ENCODE results near the gene EMC1. TPM values are rescaled to one million over a fixed set of nuclear protein-coding genes. Genes with fewer than 3 reads are reported as not detected.
A peak's percentile ranks its signal among the peaks of the same experiment; 100 is the strongest.
"Not testable (repeated sequence)": the region's sequence is repeated elsewhere in the genome, so short reads cannot be mapped to it uniquely, and the experiment has no call there.

Gene EMC1
- polyA plus RNA-seq, 1 experiment, result 49.0 TPM

DNA sequence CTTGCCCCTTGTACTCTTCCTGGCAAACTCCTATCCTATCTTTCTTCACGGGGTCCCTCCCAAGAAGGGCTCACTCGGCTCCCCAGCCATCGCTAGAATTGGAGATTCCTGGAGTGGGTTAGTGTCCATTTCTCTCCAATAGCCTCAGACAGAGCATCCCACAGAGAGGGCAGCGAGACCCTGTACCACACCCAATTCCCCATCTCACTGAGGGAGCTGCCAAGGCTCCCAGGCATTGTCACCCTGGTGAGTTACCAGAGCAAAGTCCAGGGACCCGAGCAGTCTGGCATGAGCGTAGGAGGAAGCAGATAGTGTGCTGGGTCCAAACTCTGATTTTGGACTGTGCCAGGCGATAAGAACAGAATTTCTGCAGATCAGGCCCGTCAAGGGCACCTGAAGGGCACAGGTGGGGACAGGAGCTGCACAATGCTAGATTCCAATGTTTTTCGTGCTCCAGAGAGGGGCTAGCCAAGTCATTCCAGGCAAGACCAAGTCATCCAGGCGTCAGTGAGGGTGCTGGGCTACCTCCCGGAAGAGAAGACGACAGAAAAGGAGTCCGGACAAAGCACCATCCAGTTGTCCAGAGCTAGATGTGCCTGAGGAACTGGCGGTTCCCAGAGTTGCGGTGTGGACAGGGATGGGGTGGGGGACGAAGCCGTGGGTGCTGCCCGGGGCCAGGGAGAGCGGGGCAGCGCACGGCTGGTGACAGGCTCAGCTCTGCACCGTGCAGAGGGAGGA, 22.0 kb upstream of the EMC1 start:
- no peak overlapping the region for H3K4me3 ChIP-seq (ENCODE audit: low read depth, low read length)
- no peaks in the 10 kb centered on the region for H3K27me3 ChIP-seq (ENCODE audit: control insufficient read depth, insufficient read depth, low read length)
- DNase-seq (ENCODE audit: low read depth, low spot score), result no peak
- no peak overlapping the region for H3K27ac ChIP-seq (ENCODE audit: low read depth, low read length)
- TF ChIP-seq CTCF (IDR thresholded peaks at IDR 0.05; ENCODE audit: low read depth, low read length), result no peak
- peaks cover 13% of the 10 kb centered on the region for H3K9me3 ChIP-seq (ENCODE audit: control insufficient read depth, insufficient read depth, low read length)
- ChIA-PET POLR2A (interaction anchor here (0.7 kb wide), 1 partner anchor 39 kb away, joined by 4 read pairs; the partner anchor contains the start of gene SLC66A1), CTCF (no interaction called here)

- H3K27ac ChIP-seq (ENCODE audit: low read depth, low read length), result no peak overlapping the region
- no peak overlapping the region for H3K4me3 ChIP-seq (ENCODE audit: low read depth, low read length)
- ChIA-PET CTCF (interaction anchor here (0.7 kb wide), 1 partner anchor 19 kb away, joined by 3 read pairs; no protein-coding TSS in a partner anchor), POLR2A (no interaction called here)
- TF ChIP-seq CTCF (IDR thresholded peaks at IDR 0.05; ENCODE audit: low read depth, low read length), result no peak
- H3K27me3 ChIP-seq (ENCODE audit: control insufficient read depth, insufficient read depth, low read length), result no peaks in the 10 kb centered on the region
- no peak for DNase-seq (ENCODE audit: low read depth, low spot score)
- H3K9me3 ChIP-seq (ENCODE audit: control insufficient read depth, insufficient read depth, low read length), result peaks cover 10% of the 10 kb centered on the region
Observed at GRCh38 chr1:19272064-19272463, 20.7 kb upstream of the EMC1 start.

GRCh38 chr1:19270343-19270730, 19.0 kb upstream of the EMC1 start:
- peaks cover 10% of the 10 kb centered on the region for H3K9me3 ChIP-seq (ENCODE audit: control insufficient read depth, insufficient read depth, low read length)
- H3K27ac ChIP-seq (ENCODE audit: low read depth, low read length); CTCF ChIA-PET; H3K4me3 ChIP-seq (ENCODE audit: low read depth, low read length); H3K27me3 ChIP-seq (ENCODE audit: control insufficient read depth, insufficient read depth, low read length); DNase-seq (ENCODE audit: low read depth, low spot score); POLR2A ChIA-PET: not testable (repeated sequence)

DNA sequence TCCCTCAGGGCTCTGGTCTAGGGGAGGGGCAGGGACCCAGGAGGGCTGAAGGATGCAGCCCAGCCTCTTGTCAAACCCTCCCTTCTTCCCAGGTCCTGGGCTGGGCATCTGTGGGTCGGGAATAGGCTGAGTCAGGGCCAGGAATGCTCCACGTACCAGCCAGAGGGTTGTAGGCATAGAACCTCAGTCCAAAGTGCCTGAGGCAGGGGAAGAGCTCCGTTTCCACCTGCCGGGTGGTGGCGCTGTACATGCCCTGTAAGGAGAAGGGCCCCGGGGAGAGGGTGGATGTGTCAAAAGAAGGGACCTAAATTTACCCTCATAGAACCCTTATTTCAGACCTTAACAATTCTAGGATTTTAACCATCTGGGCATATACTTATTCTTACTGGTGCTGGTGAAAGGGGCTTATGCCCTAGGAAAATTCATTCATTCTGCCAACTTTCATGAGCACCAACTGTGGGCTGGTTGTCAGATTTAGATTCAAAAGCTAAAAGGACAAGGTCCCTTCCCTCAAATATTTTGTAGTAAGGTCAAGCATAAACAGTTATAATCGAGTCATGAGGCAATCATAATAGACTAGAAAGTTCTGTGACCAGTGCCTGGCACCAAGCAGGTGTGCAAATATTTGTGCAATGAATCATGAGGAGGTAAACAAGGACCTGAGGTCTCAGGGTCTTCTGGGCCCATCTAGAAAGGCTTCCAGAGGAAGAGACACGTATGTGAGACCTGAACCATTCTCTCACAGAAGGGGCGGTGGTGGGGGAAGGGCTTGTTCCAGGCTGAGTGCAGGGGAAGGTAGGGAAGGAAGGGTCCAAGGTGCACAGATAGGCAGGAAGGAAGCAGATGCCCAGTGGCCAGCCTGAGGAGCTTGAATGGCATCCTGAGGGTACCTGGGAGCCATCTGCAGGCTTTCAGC, 18.4 kb upstream of the EMC1 start:
- H3K27ac ChIP-seq (ENCODE audit: low read depth, low read length); H3K9me3 ChIP-seq (ENCODE audit: control insufficient read depth, insufficient read depth, low read length); H3K4me3 ChIP-seq (ENCODE audit: low read depth, low read length); DNase-seq (ENCODE audit: low read depth, low spot score); CTCF ChIA-PET; H3K27me3 ChIP-seq (ENCODE audit: control insufficient read depth, insufficient read depth, low read length); POLR2A ChIA-PET: not testable (repeated sequence)
- 0 out of 2 replicates have a peak, but pooled peaks have one; percentile 3 for TF ChIP-seq CTCF (IDR thresholded peaks at IDR 0.05; ENCODE audit: low read depth, low read length)

DNA sequence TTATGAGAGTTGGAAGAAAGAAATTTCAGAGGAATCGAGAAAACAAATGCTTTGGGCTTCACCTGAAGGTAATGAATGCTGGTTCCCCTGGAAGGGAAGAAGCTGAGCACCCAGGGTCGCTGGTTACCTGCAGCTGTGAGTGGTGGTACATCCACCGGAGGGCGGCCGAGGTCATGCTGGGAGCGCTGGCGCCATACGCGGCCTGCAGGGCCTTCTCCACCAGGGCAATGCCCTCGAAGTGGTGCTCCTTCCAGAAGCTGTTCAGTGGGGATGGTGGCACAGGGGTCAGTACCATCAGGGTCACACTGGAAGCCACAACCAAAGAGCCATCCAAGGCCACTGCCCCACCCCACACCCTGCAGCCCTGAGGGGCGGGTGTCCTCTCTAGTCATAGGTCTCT, 17.1 kb upstream of the EMC1 start:
- POLR2A ChIA-PET, result no interaction called here
- H3K27ac ChIP-seq (ENCODE audit: low read depth, low read length), result no peak overlapping the region
- DNase-seq (ENCODE audit: low read depth, low spot score), result no peak
- no peak overlapping the region for H3K4me3 ChIP-seq (ENCODE audit: low read depth, low read length)
- CTCF ChIA-PET, result interaction anchor here (0.8 kb wide), 1 partner anchor 384 kb away, joined by 3 read pairs; no protein-coding TSS in a partner anchor
- no peaks in the 10 kb centered on the region for H3K9me3 ChIP-seq (ENCODE audit: control insufficient read depth, insufficient read depth, low read length)
- TF ChIP-seq CTCF (IDR thresholded peaks at IDR 0.05; ENCODE audit: low read depth, low read length), result no peak
- H3K27me3 ChIP-seq (ENCODE audit: control insufficient read depth, insufficient read depth, low read length), result no peaks in the 10 kb centered on the region

All from AG04450 (cell line).